Memory B cell (primary cell): ENCODE data around the gene ILF3.

Source experiments
- ATAC-seq: fragments of 150-1000 bp; cut with Tn5 transposase; 2 replicates; pipeline ENCODE4 v1.10.0; 2021; ENCODE audit warnings: low read depth, mild to moderate bottlenecking, moderate library complexity
- DNase-seq, 2 donors: peaks; one replicate each; pipeline ENCODE4 v3.0.0; 2022; ENCODE audit warnings: low spot score in 2 of 2
- H3K27ac Mint-ChIP-seq: one replicate; pipeline ENCODE4 v1.8.0; 2022; ENCODE audit warnings: mild to moderate bottlenecking, moderate library complexity, mixed read lengths
- H3K27me3 Mint-ChIP-seq: one replicate; pipeline ENCODE4 v1.8.0; 2022; ENCODE audit warnings: mixed read lengths
- H3K36me3 Mint-ChIP-seq: one replicate; pipeline ENCODE4 v1.8.0; 2022; ENCODE audit warnings: mild to moderate bottlenecking, mixed read lengths
- H3K4me1 Mint-ChIP-seq: one replicate; pipeline ENCODE4 v1.8.0; 2022; ENCODE audit warnings: mixed read lengths
- H3K4me3 Mint-ChIP-seq: one replicate; pipeline ENCODE4 v1.8.0; 2022; ENCODE audit warnings: mild to moderate bottlenecking, moderate library complexity, mixed read lengths
- H3K9me3 Mint-ChIP-seq: one replicate; pipeline ENCODE4 v1.8.0; 2022; ENCODE audit warnings: mixed read lengths

Gene ILF3

GRCh38 chr19:10712045-10712444 is 57.9 kb downstream of the ILF3 start:
- no peak for DNase-seq
- no peaks in the 10 kb centered on the region for H3K9me3 Mint-ChIP-seq
- H3K4me3 Mint-ChIP-seq = no peak overlapping the region
- peaks cover 6% of the 10 kb centered on the region for H3K36me3 Mint-ChIP-seq
- peaks cover under 1% of the 10 kb centered on the region for H3K4me1 Mint-ChIP-seq
- ATAC-seq = no peak
- no peak overlapping the region for H3K27ac Mint-ChIP-seq
- H3K27me3 Mint-ChIP-seq = no peaks in the 10 kb centered on the region

GRCh38 chr19:10712754-10713153 is 58.6 kb downstream of the ILF3 start:
- ATAC-seq = no peak
- Mint-ChIP-seq H3K36me3 (peaks cover 6% of the 10 kb centered on the region), H3K27ac (no peak overlapping the region), H3K4me3 (no peak overlapping the region), H3K9me3 (no peaks in the 10 kb centered on the region), H3K4me1 (peaks cover 3% of the 10 kb centered on the region), H3K27me3 (no peaks in the 10 kb centered on the region)
- no peak for DNase-seq

- Mint-ChIP-seq H3K36me3 (peaks cover 6% of the 10 kb centered on the region), H3K9me3 (no peaks in the 10 kb centered on the region), H3K4me1 (peaks cover 3% of the 10 kb centered on the region), H3K27me3 (no peaks in the 10 kb centered on the region), H3K27ac (no peak overlapping the region), H3K4me3 (no peak overlapping the region)
- ATAC-seq = no peak
- DNase-seq = no peak
Observed at GRCh38 chr19:10713317-10713716, 59.2 kb downstream of the ILF3 start.

- ATAC-seq (no peak), DNase-seq (no peak)
- peaks cover 22% of the 10 kb centered on the region for H3K4me1 Mint-ChIP-seq
- no peaks in the 10 kb centered on the region for H3K27me3 Mint-ChIP-seq
- peak overlapping the region; percentile 77 for H3K4me3 Mint-ChIP-seq
- peaks cover 4% of the 10 kb centered on the region for H3K36me3 Mint-ChIP-seq
- H3K27ac Mint-ChIP-seq = peak overlapping the region; percentile 81
- H3K9me3 Mint-ChIP-seq = no peaks in the 10 kb centered on the region
Observed at GRCh38 chr19:10717054-10717355, 62.9 kb downstream of the ILF3 start.

- ATAC-seq (peak; percentile 81), DNase-seq (peak; percentile 94 to 98)
- H3K27ac Mint-ChIP-seq = peak within 1 kb of the TSS; percentile 81
- peak within 1 kb of the TSS; percentile 88 for H3K4me3 Mint-ChIP-seq
- H3K27me3 Mint-ChIP-seq = no peaks in the 10 kb centered on the region
- peaks cover 24% of the 10 kb centered on the region for H3K4me1 Mint-ChIP-seq
- H3K9me3 Mint-ChIP-seq = no peaks in the 10 kb centered on the region
- peaks cover 1% of the 10 kb centered on the region for H3K36me3 Mint-ChIP-seq
Observed at GRCh38 chr19:10717356-10718204, 63.4 kb downstream of the ILF3 start, which contains the start of gene DNM2. Gene DNM2, plus strand, starts transcription at chr19:10718079. Its CDS starts 164 bp downstream, at chr19:10718243.

- Mint-ChIP-seq H3K4me1 (peaks cover 26% of the 10 kb centered on the region), H3K27me3 (no peaks in the 10 kb centered on the region), H3K36me3 (peaks cover 1% of the 10 kb centered on the region), H3K27ac (peak overlapping the region; percentile 81), H3K9me3 (no peaks in the 10 kb centered on the region), H3K4me3 (peak overlapping the region; percentile 88)
- DNase-seq (peak in 1 of 2 donors; percentile 40), ATAC-seq (peak; percentile 6)
Observed at GRCh38 chr19:10718205-10719196, 64.4 kb downstream of the ILF3 start.

GRCh38 chr19:10719466-10719961 is 65.4 kb downstream of the ILF3 start:
- DNase-seq (no peak), ATAC-seq (no peak)
- peaks cover 31% of the 10 kb centered on the region for H3K4me1 Mint-ChIP-seq

GRCh38 chr19:10720607-10721125 is 66.5 kb downstream of the ILF3 start:
- ATAC-seq (no peak), DNase-seq (no peak)
- H3K27me3 Mint-ChIP-seq = no peaks in the 10 kb centered on the region
- peaks cover 4% of the 10 kb centered on the region for H3K36me3 Mint-ChIP-seq
- H3K9me3 Mint-ChIP-seq = no peaks in the 10 kb centered on the region
- no peak overlapping the region for H3K27ac Mint-ChIP-seq
- peaks cover 34% of the 10 kb centered on the region for H3K4me1 Mint-ChIP-seq
- H3K4me3 Mint-ChIP-seq = peak overlapping the region; percentile 44

More at GRCh38 chr19:10719466-10719961, 65.4 kb downstream of the ILF3 start:
- peak overlapping the region; percentile 81 for H3K27ac Mint-ChIP-seq
- H3K9me3 Mint-ChIP-seq = no peaks in the 10 kb centered on the region
- H3K36me3 Mint-ChIP-seq = peaks cover 4% of the 10 kb centered on the region
- no peaks in the 10 kb centered on the region for H3K27me3 Mint-ChIP-seq
- H3K4me3 Mint-ChIP-seq = peak overlapping the region; percentile 87

- Mint-ChIP-seq H3K4me1 (peaks cover 43% of the 10 kb centered on the region), H3K36me3 (peaks cover 13% of the 10 kb centered on the region)
Observed at GRCh38 chr19:10723591-10723990, 69.4 kb downstream of the ILF3 start.

GRCh38 chr19:10724573-10725071 is 70.5 kb downstream of the ILF3 start:
- Mint-ChIP-seq H3K27me3 (no peaks in the 10 kb centered on the region), H3K4me1 (peaks cover 37% of the 10 kb centered on the region), H3K4me3 (no peak overlapping the region), H3K9me3 (no peaks in the 10 kb centered on the region), H3K36me3 (peaks cover 13% of the 10 kb centered on the region), H3K27ac (no peak overlapping the region)
- ATAC-seq (no peak), DNase-seq (no peak)

More at GRCh38 chr19:10723591-10723990, 69.4 kb downstream of the ILF3 start:
- H3K4me3 Mint-ChIP-seq = no peak overlapping the region
- H3K9me3 Mint-ChIP-seq = no peaks in the 10 kb centered on the region
- DNase-seq = no peak
- no peak for ATAC-seq
- H3K27ac Mint-ChIP-seq = no peak overlapping the region
- H3K27me3 Mint-ChIP-seq = no peaks in the 10 kb centered on the region

GRCh38 chr19:10725415-10725814 is 71.3 kb downstream of the ILF3 start:
- H3K27me3 Mint-ChIP-seq = no peaks in the 10 kb centered on the region
- peaks cover 38% of the 10 kb centered on the region for H3K4me1 Mint-ChIP-seq
- ATAC-seq (no peak), DNase-seq (no peak)
- no peaks in the 10 kb centered on the region for H3K9me3 Mint-ChIP-seq
- H3K36me3 Mint-ChIP-seq = peaks cover 13% of the 10 kb centered on the region
- no peak overlapping the region for H3K27ac Mint-ChIP-seq
- H3K4me3 Mint-ChIP-seq = no peak overlapping the region

- DNase-seq (no peak), ATAC-seq (no peak)
- Mint-ChIP-seq H3K4me3 (no peak overlapping the region), H3K27ac (no peak overlapping the region), H3K9me3 (no peaks in the 10 kb centered on the region), H3K27me3 (no peaks in the 10 kb centered on the region), H3K36me3 (peaks cover 13% of the 10 kb centered on the region), H3K4me1 (peaks cover 38% of the 10 kb centered on the region)
Observed at GRCh38 chr19:10726268-10726667, 72.1 kb downstream of the ILF3 start.

- Mint-ChIP-seq H3K4me1 (peaks cover 35% of the 10 kb centered on the region), H3K36me3 (peaks cover 13% of the 10 kb centered on the region), H3K27ac (peak overlapping the region; percentile 78), H3K27me3 (no peaks in the 10 kb centered on the region), H3K9me3 (no peaks in the 10 kb centered on the region), H3K4me3 (no peak overlapping the region)
- ATAC-seq (no peak), DNase-seq (no peak)
Observed at GRCh38 chr19:10727685-10728201, 73.6 kb downstream of the ILF3 start.
